GM10266 (cell line): ENCODE data around the gene PIK3R5.

ENCODE experiments used
- DNase-seq: peaks from one replicate; pipeline ENCODE4 v3.0.0; 2012; ENCODE audit errors: extremely low spot score
- CTCF ChIP-seq: IDR thresholded peaks from 2 replicates; pipeline ENCODE4 v1.5.1; 2012; ENCODE audit warnings: mild to moderate bottlenecking, low read depth; ENCODE audit not compliant: control insufficient read depth, insufficient read depth; ENCODE audit errors: missing control alignments

Gene PIK3R5

GRCh38 chr17:9004961-9005285, 39.4 kb upstream of the PIK3R5 start:
- no peak for TF ChIP-seq CTCF
- no peak for DNase-seq

- TF ChIP-seq CTCF = no peak
- DNase-seq = peak; percentile 52
These were observed 38.8 kb upstream of the PIK3R5 start for GRCh38 chr17:9004132-9004960.

- peak; percentile 53 for DNase-seq
- peak; percentile 21 for TF ChIP-seq CTCF
These were observed 38.0 kb upstream of the PIK3R5 start for GRCh38 chr17:9003355-9004131.

GRCh38 chr17:9002606-9003354, 37.3 kb upstream of the PIK3R5 start:
- peak; percentile 83 for DNase-seq
- peak; percentile 47 for TF ChIP-seq CTCF

- TF ChIP-seq CTCF = no peak
These were observed 36.7 kb upstream of the PIK3R5 start for GRCh38 chr17:9002227-9002605.

GRCh38 chr17:9001559-9001958, 36.1 kb upstream of the PIK3R5 start:
- no peak for TF ChIP-seq CTCF
- no peak for DNase-seq

More at GRCh38 chr17:9002227-9002605, 36.7 kb upstream of the PIK3R5 start:
- peak; percentile 48 for DNase-seq
